HepG2 (cell line): ENCODE measurements around the gene TUBB. TPM values are rescaled to one million over a fixed set of nuclear protein-coding genes. Genes with fewer than 3 reads are reported as not detected.
A peak's percentile ranks its signal among the peaks of the same experiment; 100 is the strongest.

ENCODE experiments used
- E2F1 ChIP-seq: sonication (generic); formaldehyde crosslinking; IDR thresholded peaks from 2 replicates; pipeline ENCODE4 v1.5.0; 2020; ENCODE audit warnings: missing genetic modification reagents
- EEA1 ChIP-seq: sonication (generic); formaldehyde crosslinking; IDR thresholded peaks from 2 replicates; pipeline ENCODE4 v1.5.1; 2020; ENCODE audit warnings: mild to moderate bottlenecking, missing genetic modification reagents, borderline replicate concordance
- JUNB ChIP-seq: sonication (generic); formaldehyde crosslinking; IDR thresholded peaks from 2 replicates; pipeline ENCODE4 v1.8.0; 2022; ENCODE audit warnings: missing genetic modification reagents, mild to moderate bottlenecking, borderline replicate concordance
- RFX5 ChIP-seq: IDR thresholded peaks from 2 replicates; pipeline ENCODE4 v1.6.1; 2011; ENCODE audit warnings: low read depth, low read length, improper control_type of control experiment
- YEATS4 ChIP-seq: sonication (generic); formaldehyde crosslinking; IDR thresholded peaks from 2 replicates; pipeline ENCODE4 v1.4.0; 2020; ENCODE audit warnings: missing genetic modification reagents, borderline replicate concordance
- ZC3H4 ChIP-seq: sonication (generic); formaldehyde crosslinking; IDR thresholded peaks from 2 replicates; pipeline ENCODE4 v1.4.0; 2020; ENCODE audit warnings: missing genetic modification reagents, borderline replicate concordance
- ZNF275 ChIP-seq: sonication (generic); formaldehyde crosslinking; IDR thresholded peaks from 2 replicates; pipeline ENCODE4 v1.8.0; 2022; ENCODE audit warnings: missing genetic modification reagents, mild to moderate bottlenecking, inconsistent platforms, borderline replicate concordance
- ZNF691 ChIP-seq: sonication (generic); formaldehyde crosslinking; IDR thresholded peaks from 2 replicates; pipeline ENCODE4 v1.4.0; 2020; ENCODE audit warnings: missing genetic modification reagents, low read depth, mild to moderate bottlenecking, borderline replicate concordance
- ZNF7 ChIP-seq: IDR thresholded peaks from 2 replicates; pipeline ENCODE4 v1.6.1; 2016; ENCODE audit warnings: missing biosample characterization, missing genetic modification reagents
- ZNF746 ChIP-seq: sonication (generic); formaldehyde crosslinking; IDR thresholded peaks from 2 replicates; pipeline ENCODE4 v1.8.0; 2022; ENCODE audit warnings: mild to moderate bottlenecking, missing genetic modification reagents
- polyA plus RNA-seq, 8 experiments: library from polyadenylated mRNA; depleted of rRNA in 3 of 8; stranded (reverse) in 7 of 8; unstranded in 1 of 8; fragments of >200 nt; fragmentation: Illumina TruSeq in 4 of 8; extraction: Trizol in 4 of 8; gene quantifications; 2 replicates each; pipeline versions ENCODE4 v1.2.1 to v1.2.3, GENCODE V29; 2011 to 2016; ENCODE audit warnings: low read depth in 4 of 8, missing spikeins in 1 of 8, mixed read lengths in 1 of 8; ENCODE audit not compliant: insufficient read depth in 1 of 8
- total RNA-seq, 5 experiments: library from RNA; depleted of rRNA; stranded (reverse); fragments of >200 nt; fragmentation: Illumina TruSeq; extraction: Trizol; gene quantifications; 2 replicates each; pipeline ENCODE4 v1.2.3, GENCODE V29; 2016; ENCODE audit warnings: low read depth in 1 of 5
- TF ChIP-seq, protein P1 (sequence below): sonication (generic); formaldehyde crosslinking; IDR thresholded peaks from 2 replicates; pipeline ENCODE4 v1.8.0; 2022; ENCODE audit warnings: mild to moderate bottlenecking, missing genetic modification reagents, moderate library complexity
- TF ChIP-seq, protein P2 (sequence below): sonication (generic); formaldehyde crosslinking; IDR thresholded peaks from 2 replicates; pipeline ENCODE4 v1.5.0; 2020; ENCODE audit warnings: mild to moderate bottlenecking, missing genetic modification reagents, borderline replicate concordance

The TUBB gene
- total and polyA plus RNA-seq, 2 of the 13 experiments (the other 11 are each of a cell fraction or from before 2014, with no cell fraction given): 911 to 1,163 TPM

DNA sequence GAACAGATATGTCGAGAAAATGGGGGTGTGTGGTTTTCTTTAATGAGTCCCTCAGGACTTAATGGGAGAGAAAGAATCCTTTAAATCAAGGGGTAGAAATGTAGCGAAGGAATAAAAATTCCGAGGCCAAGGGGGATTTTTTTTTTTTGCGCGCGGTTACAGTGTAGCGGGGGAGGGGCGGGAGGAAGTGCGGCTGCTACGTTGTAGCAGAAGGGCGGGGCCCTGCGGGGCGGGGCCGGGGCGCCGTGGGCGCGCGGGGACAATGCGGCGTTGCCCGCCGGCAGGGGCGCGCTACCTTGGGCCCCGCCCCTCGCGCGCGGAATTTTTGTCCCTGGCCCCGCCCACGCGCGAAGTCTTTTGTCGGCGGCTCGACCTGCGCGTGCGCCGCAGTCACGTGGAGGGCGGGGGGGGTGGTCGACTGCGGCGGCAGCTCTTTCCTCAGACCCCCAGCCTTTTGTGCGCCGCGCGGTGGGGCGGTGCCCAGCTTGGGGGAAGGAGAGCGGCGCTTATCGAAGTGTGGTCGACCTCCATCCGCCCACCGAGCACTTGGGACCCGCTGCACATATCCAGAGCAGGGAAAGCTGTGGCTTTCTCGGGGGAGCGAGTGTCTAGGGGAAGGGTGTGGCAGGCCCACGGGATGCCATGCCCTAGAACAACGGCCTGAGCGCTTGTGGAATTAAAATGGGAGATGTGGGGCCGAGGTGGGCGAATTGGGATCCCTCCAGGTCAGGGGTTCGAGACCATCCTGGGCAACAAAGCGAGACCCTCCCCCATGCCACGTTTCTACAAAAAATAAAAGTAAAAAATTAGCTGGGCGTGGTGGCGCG lies 1.3 kb downstream of the TUBB start (continued):
- TF ChIP-seq ZNF275 (0 out of 2 replicates have a peak, but pooled peaks have one; percentile 58), JUNB (no peak), RFX5 (no peak), ZNF691 (CRISPR knock-in tag) (peak; percentile 29; the same call in 1 of the 2 replicates), EEA1 (CRISPR knock-in tag) (peak; percentile 83; the same call in 1 of the 2 replicates), ZC3H4 (CRISPR knock-in tag) (peak; percentile 92; the same call in 1 of the 2 replicates), E2F1 (peak; percentile 91), ZNF7 (CRISPR knock-in tag) (no peak), ZNF746 (CRISPR knock-in tag) (no peak), YEATS4 (CRISPR knock-in tag) (peak; percentile 85)
- TF ChIP-seq, protein P1, sequence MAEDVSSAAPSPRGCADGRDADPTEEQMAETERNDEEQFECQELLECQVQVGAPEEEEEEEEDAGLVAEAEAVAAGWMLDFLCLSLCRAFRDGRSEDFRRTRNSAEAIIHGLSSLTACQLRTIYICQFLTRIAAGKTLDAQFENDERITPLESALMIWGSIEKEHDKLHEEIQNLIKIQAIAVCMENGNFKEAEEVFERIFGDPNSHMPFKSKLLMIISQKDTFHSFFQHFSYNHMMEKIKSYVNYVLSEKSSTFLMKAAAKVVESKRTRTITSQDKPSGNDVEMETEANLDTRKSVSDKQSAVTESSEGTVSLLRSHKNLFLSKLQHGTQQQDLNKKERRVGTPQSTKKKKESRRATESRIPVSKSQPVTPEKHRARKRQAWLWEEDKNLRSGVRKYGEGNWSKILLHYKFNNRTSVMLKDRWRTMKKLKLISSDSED (CRISPR knock-in tag): no peak
- TF ChIP-seq, protein P2, sequence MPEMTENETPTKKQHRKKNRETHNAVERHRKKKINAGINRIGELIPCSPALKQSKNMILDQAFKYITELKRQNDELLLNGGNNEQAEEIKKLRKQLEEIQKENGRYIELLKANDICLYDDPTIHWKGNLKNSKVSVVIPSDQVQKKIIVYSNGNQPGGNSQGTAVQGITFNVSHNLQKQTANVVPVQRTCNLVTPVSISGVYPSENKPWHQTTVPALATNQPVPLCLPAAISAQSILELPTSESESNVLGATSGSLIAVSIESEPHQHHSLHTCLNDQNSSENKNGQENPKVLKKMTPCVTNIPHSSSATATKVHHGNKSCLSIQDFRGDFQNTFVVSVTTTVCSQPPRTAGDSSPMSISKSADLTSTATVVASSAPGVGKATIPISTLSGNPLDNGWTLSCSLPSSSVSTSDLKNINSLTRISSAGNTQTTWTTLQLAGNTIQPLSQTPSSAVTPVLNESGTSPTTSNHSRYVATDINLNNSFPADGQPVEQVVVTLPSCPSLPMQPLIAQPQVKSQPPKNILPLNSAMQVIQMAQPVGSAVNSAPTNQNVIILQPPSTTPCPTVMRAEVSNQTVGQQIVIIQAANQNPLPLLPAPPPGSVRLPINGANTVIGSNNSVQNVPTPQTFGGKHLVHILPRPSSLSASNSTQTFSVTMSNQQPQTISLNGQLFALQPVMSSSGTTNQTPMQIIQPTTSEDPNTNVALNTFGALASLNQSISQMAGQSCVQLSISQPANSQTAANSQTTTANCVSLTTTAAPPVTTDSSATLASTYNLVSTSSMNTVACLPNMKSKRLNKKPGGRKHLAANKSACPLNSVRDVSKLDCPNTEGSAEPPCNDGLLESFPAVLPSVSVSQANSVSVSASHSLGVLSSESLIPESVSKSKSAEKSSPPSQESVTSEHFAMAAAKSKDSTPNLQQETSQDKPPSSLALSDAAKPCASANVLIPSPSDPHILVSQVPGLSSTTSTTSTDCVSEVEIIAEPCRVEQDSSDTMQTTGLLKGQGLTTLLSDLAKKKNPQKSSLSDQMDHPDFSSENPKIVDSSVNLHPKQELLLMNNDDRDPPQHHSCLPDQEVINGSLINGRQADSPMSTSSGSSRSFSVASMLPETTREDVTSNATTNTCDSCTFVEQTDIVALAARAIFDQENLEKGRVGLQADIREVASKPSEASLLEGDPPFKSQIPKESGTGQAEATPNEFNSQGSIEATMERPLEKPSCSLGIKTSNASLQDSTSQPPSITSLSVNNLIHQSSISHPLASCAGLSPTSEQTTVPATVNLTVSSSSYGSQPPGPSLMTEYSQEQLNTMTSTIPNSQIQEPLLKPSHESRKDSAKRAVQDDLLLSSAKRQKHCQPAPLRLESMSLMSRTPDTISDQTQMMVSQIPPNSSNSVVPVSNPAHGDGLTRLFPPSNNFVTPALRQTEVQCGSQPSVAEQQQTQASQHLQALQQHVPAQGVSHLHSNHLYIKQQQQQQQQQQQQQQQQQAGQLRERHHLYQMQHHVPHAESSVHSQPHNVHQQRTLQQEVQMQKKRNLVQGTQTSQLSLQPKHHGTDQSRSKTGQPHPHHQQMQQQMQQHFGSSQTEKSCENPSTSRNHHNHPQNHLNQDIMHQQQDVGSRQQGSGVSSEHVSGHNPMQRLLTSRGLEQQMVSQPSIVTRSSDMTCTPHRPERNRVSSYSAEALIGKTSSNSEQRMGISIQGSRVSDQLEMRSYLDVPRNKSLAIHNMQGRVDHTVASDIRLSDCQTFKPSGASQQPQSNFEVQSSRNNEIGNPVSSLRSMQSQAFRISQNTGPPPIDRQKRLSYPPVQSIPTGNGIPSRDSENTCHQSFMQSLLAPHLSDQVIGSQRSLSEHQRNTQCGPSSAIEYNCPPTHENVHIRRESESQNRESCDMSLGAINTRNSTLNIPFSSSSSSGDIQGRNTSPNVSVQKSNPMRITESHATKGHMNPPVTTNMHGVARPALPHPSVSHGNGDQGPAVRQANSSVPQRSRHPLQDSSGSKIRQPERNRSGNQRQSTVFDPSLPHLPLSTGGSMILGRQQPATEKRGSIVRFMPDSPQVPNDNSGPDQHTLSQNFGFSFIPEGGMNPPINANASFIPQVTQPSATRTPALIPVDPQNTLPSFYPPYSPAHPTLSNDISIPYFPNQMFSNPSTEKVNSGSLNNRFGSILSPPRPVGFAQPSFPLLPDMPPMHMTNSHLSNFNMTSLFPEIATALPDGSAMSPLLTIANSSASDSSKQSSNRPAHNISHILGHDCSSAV (CRISPR knock-in tag): no peak
